Activated T-cell treated with anti-CD3 and anti-CD28 coated beads, Interleukin-2, amount 50 U/mL, for 72 hours (primary cell): ENCODE data around the gene UGT2B11. TPM values are rescaled to one million over a fixed set of nuclear protein-coding genes. Genes with fewer than 3 reads are reported as not detected.
"Not testable (repeated sequence)": the region's sequence is repeated elsewhere in the genome, so short reads cannot be mapped to it uniquely, and the experiment has no call there.

Source experiments
- ATAC-seq, 2 donors: fragments of 150-1000 bp; cut with Tn5 transposase; replicated peaks in 1 of 2; 2 replicates each; pipeline ENCODE4 v1.10.0; 2021; ENCODE audit warnings: moderate library complexity in 2 of 2, mild to moderate bottlenecking in 1 of 2
- DNase-seq, 2 donors: peaks; one replicate each; pipeline ENCODE4 v3.0.0; 2021 to 2022; ENCODE audit warnings: mixed read lengths in 1 of 2
- H3K27ac Mint-ChIP-seq: one replicate; pipeline ENCODE4 v1.8.0; 2022; ENCODE audit warnings: mild to moderate bottlenecking, moderate library complexity, mixed read lengths
- H3K27me3 Mint-ChIP-seq: one replicate; pipeline ENCODE4 v1.8.0; 2022; ENCODE audit warnings: low read depth, mixed read lengths
- H3K36me3 Mint-ChIP-seq, 2 donors: one replicate each; pipeline ENCODE4 v1.8.0; 2022; ENCODE audit warnings: mixed read lengths in 2 of 2, mild to moderate bottlenecking in 1 of 2; ENCODE audit not compliant: insufficient read depth in 2 of 2
- H3K4me1 Mint-ChIP-seq: one replicate; pipeline ENCODE4 v1.8.0; 2022; ENCODE audit warnings: low read depth, mixed read lengths
- H3K4me3 Mint-ChIP-seq, 2 donors: one replicate each; pipeline ENCODE4 v1.8.0; 2022; ENCODE audit warnings: mild to moderate bottlenecking in 2 of 2, mixed read lengths in 2 of 2, moderate library complexity in 2 of 2
- H3K9me3 Mint-ChIP-seq, 2 donors: one replicate each; pipeline ENCODE4 v1.8.0; 2022; ENCODE audit warnings: mixed read lengths in 2 of 2
- total RNA-seq, 2 donors: library from RNA; stranded (reverse); gene quantifications; one replicate each; pipeline ENCODE4 v1.2.3, GENCODE V29; 2022

Gene UGT2B11
- total RNA-seq, 2 donors from 2014 or later: not detected

GRCh38 chr4:69196209-69196965 lies 18.2 kb downstream of the UGT2B11 start:
- no peaks in the 10 kb centered on the region for H3K36me3 Mint-ChIP-seq
- peaks cover 4% of the 10 kb centered on the region for H3K27me3 Mint-ChIP-seq
- H3K9me3 Mint-ChIP-seq: peaks cover 2 to 6% of the 10 kb centered on the region in 2 donors
- no peak overlapping the region for H3K4me3 Mint-ChIP-seq
- DNase-seq (no peak), ATAC-seq (no peak)
- H3K27ac Mint-ChIP-seq: no peak overlapping the region
- H3K4me1 Mint-ChIP-seq: no peaks in the 10 kb centered on the region

DNA sequence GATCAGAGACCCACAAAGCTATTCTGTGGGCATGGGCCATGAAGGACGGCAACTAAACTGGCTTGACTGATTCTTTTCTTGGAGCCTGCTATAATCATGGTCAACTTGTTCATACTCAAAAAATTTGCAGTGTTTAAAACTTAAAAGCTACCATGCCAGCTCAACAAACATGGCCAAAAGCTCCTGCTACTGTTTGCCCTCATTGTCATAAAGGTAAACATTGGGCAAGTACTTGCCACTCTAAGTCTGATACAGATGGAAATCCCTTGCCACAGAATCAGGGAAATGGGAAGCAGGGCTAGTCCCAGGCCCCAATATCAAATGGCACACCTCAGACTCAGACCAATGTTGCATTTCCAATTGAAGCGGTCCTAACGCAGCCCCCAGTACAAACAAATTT lies 20.4 kb downstream of the UGT2B11 start:
- Mint-ChIP-seq H3K9me3 (peaks cover 2 to 6% of the 10 kb centered on the region in 2 donors), H3K4me1 (no peaks in the 10 kb centered on the region), H3K4me3 (no peak overlapping the region)

GRCh38 chr4:69191905-69192304 lies 22.6 kb downstream of the UGT2B11 start:
- not testable (repeated sequence) for ATAC-seq, H3K36me3 Mint-ChIP-seq, H3K27ac Mint-ChIP-seq, H3K27me3 Mint-ChIP-seq, H3K4me1 Mint-ChIP-seq, H3K9me3 Mint-ChIP-seq, DNase-seq, H3K4me3 Mint-ChIP-seq

More for the DNA sequence above, 20.4 kb downstream of the UGT2B11 start:
- DNase-seq (no peak), ATAC-seq (no peak)
- no peaks in the 10 kb centered on the region for H3K36me3 Mint-ChIP-seq
- no peak overlapping the region for H3K27ac Mint-ChIP-seq
- peaks cover 4% of the 10 kb centered on the region for H3K27me3 Mint-ChIP-seq

DNA sequence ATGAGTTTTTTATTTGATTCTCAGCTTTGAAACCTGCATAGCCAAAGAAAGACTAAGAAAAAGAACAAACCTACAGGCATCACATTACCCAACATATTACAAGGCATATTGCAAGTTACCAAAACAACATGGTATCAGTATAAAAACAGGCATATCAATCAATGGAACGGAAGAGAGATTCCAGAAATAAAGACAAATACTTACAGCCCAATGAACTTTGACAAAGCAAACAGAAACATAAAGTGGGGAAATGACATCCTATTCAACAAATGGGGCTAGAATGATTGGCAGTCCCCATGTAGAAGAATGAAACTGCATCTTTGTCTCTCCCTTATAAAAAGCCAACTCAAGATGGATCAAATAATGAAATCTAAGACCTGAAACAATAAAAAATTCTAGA lies 23.9 kb downstream of the UGT2B11 start:
- H3K4me1 Mint-ChIP-seq, H3K36me3 Mint-ChIP-seq, DNase-seq, ATAC-seq, H3K27me3 Mint-ChIP-seq, H3K9me3 Mint-ChIP-seq, H3K27ac Mint-ChIP-seq, H3K4me3 Mint-ChIP-seq: not testable (repeated sequence)

DNA sequence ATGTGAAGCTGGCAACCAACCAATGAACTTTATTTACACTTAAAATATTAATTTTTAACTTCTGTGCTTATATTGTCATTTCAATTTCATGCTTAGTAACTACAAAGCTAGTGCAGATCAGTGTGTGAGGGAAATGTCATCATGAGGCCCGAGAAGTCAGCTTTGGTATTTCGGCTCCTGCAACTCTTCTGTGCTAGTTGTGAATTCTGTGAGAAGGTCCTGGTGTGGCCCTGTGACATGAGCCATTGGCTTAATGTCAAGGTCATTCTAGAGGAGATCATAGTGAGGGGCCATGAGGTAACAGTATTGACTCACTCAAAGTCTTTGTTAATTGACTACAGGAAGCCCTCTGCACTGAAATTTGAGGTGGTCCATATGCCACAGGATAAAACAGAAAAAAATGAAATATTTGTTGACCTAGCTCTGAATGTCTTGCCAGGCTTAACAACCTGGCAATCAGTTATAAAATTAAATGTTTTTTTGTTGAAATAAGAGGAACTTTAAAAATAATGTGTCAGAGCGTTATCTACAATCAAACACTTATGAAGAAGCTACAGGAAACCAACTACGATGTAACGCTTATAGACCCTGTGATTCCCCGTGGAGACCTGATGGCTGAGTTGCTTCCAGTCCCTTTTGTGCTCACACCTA lies 32.9 kb downstream of the UGT2B11 start:
- not testable (repeated sequence) for H3K36me3 Mint-ChIP-seq, H3K27me3 Mint-ChIP-seq, H3K4me1 Mint-ChIP-seq, H3K9me3 Mint-ChIP-seq, H3K4me3 Mint-ChIP-seq, H3K27ac Mint-ChIP-seq, DNase-seq, ATAC-seq

DNA sequence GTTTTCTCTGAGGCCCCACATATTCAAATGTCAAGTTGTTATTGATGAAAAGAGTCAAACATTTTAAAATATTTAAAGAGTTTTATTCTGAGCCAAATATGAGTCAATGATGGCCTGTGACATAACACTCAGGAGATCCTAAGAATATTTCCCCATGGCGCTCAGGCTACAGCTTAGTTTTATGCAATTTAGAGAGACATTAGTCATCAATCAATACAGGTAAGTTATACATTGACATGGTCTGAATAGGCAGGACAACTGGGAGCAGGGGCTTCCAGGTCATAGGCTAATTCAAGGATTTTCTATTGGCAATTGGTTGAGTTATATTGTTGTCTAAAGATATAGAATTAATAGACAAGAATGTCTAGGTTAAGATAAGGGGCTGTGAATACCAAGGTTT lies 34.7 kb downstream of the UGT2B11 start:
- not testable (repeated sequence) for H3K4me1 Mint-ChIP-seq, ATAC-seq, H3K36me3 Mint-ChIP-seq, H3K27me3 Mint-ChIP-seq, H3K27ac Mint-ChIP-seq, H3K4me3 Mint-ChIP-seq, DNase-seq, H3K9me3 Mint-ChIP-seq

DNA sequence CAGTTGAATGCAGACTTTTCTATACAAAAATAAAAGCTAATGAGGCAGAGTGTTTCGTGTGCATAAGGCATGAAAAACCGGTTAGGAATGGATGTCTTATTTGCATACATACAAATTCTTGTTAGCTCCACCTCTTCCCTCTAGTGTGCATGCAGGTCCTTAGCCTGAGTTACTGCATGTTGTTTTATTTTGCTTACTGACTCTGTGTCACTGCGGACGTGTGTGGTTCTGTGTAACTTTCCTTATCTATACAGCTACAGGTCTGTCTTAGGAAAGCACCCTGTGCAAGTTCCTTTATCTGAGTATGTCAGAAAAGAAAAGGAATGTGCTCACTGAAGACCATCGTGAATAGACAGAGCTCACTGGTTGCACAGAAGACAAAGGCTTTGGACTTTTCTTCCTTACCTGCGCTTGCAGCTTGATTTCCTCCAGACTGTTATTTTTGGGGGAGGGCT lies 35.8 kb downstream of the UGT2B11 start:
- H3K4me1 Mint-ChIP-seq, H3K27ac Mint-ChIP-seq, H3K4me3 Mint-ChIP-seq, ATAC-seq, H3K9me3 Mint-ChIP-seq, DNase-seq, H3K27me3 Mint-ChIP-seq, H3K36me3 Mint-ChIP-seq: not testable (repeated sequence)

- H3K9me3 Mint-ChIP-seq, H3K4me1 Mint-ChIP-seq, ATAC-seq, H3K36me3 Mint-ChIP-seq, H3K27me3 Mint-ChIP-seq, H3K27ac Mint-ChIP-seq, H3K4me3 Mint-ChIP-seq: not testable (repeated sequence)
- DNase-seq: peak; percentile 3 to 28
Measured at GRCh38 chr4:69170233-69171134, 44.1 kb downstream of the UGT2B11 start.

DNA sequence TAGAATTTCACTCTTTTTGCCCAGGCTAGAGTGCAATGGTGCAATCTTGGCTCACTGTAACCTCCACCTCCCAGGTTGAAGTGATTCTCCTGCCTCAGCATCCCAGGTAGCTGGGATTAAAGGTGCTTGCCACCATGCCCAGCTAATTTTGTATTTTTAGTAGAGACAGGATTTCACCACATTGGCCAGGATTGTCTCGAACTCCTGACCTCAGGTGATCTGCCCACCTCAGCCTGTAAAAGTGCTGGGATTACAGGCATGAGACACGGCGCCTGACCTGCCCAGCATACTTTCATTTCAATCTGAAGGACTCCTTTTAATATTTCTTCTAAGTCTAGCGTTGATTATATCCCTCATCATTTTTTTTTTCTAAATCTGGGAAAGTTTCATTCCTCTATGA lies 45.4 kb downstream of the UGT2B11 start:
- not testable (repeated sequence) for DNase-seq, H3K4me1 Mint-ChIP-seq, H3K27ac Mint-ChIP-seq, H3K27me3 Mint-ChIP-seq, H3K36me3 Mint-ChIP-seq, H3K9me3 Mint-ChIP-seq, H3K4me3 Mint-ChIP-seq, ATAC-seq

DNA sequence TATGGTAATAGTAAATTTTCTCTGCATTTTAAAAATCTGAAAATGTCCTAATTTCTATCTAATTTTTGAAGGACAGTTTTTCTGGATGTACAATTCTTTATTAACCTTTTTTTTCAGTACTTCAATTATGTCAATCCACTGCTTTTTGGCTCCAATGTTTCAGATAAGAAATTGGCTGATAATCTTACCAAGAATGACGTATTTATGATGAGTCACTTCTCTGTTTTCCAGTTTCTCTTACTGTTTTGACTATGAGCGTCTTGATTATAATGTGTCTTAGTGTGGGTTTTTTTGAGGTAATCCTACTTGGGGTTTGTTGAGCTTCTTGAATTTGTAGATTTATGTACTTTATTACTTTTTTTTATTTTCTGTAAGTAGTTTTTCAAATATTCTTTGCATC lies 47.2 kb downstream of the UGT2B11 start:
- DNase-seq (no peak), ATAC-seq (no peak)
- Mint-ChIP-seq H3K27ac (no peak overlapping the region), H3K9me3 (no peaks in the 10 kb centered on the region), H3K4me3 (no peak overlapping the region), H3K4me1 (no peaks in the 10 kb centered on the region), H3K27me3 (no peaks in the 10 kb centered on the region), H3K36me3 (no peaks in the 10 kb centered on the region)

DNA sequence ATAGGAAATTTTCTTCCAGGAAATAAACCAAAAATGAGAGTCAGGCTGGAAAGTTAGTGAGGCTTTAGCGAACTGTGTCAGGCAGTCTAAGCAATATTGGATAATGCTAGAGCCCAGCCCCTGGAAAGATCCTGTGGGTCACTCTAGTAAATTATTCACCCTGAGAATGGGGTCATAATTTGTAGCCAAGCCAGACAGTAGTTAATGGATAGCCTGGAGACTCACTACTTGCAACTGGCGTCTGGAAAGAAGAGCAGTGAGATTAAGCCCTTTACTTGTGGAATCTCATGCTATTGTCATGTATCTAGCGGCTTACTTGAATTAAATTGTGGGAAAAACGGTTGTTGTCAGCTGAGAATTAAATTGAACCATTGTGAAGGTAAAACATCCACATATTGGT lies 48.2 kb downstream of the UGT2B11 start:
- H3K36me3 Mint-ChIP-seq, H3K27me3 Mint-ChIP-seq, H3K9me3 Mint-ChIP-seq, H3K27ac Mint-ChIP-seq, ATAC-seq, H3K4me1 Mint-ChIP-seq, DNase-seq, H3K4me3 Mint-ChIP-seq: not testable (repeated sequence)

DNA sequence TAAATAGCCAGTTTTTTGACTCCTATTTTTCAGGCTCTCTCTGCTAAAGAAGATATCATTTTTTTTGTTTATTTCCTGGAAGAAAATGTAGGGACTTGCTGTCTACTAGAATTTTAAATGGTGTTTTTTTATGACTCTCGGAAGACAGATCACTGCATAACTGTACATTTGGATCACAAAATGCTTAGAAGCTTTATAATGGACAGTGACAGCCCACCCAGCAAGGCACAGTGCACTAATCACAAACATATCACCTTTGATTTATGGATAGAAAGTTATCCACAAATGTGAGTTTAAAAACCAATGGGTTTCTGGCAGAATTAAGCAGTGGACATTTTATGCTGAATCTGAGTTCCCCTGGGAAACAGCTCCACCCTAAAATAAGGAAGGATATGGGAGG lies 48.8 kb downstream of the UGT2B11 start:
- H3K4me3 Mint-ChIP-seq, H3K27me3 Mint-ChIP-seq, H3K27ac Mint-ChIP-seq, H3K36me3 Mint-ChIP-seq, H3K9me3 Mint-ChIP-seq, DNase-seq, ATAC-seq, H3K4me1 Mint-ChIP-seq: not testable (repeated sequence)

DNA sequence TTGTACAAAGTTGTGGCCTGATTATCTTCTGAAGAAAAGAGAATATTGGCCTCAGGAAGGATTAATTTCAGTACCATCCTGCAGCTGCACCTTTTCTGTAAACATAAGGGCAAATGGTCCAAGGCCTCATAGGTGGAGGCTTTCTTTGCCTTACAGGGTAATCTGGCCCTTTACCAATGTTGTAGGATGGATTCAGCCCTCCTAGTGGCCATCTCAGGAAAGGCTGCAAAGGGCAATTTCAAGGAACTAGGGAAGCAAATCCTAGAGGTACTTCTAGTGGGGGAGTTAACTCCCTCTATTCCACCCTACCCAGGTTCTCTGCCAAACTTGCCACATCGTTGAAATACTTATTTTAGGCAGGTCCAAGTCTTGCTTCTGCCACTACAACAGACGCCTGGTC lies 57.6 kb downstream of the UGT2B11 start:
- Mint-ChIP-seq H3K4me3 (no peak overlapping the region), H3K27me3 (no peaks in the 10 kb centered on the region), H3K4me1 (no peaks in the 10 kb centered on the region)

More for the DNA sequence above, 57.6 kb downstream of the UGT2B11 start:
- Mint-ChIP-seq H3K9me3 (no peaks in the 10 kb centered on the region), H3K36me3 (no peaks in the 10 kb centered on the region), H3K27ac (no peak overlapping the region)
- DNase-seq (no peak), ATAC-seq (no peak)
